ENCODE results near the gene NTM. TPM values are rescaled to one million over a fixed set of nuclear protein-coding genes. Genes with fewer than 3 reads are reported as not detected.

NTM gene
- total RNA-seq, 4 donors from 2014 or later = 0.21 to 3.2 (median 0.84) TPM

- Histone ChIP-seq H3K4me1 (no peaks in the 10 kb centered on the region), H3K9me3 (no peaks in the 10 kb centered on the region), H3K36me3 (no peaks in the 10 kb centered on the region), H3K27me3 (no peaks in the 10 kb centered on the region), H3K27ac (no peak overlapping the region), H3K4me3 (no peak overlapping the region)
- intact Hi-C loops (cut with DNase I) = no loop called here
- 46 to 58% methylated on average over 1 of the region's 1 CpG for WGBS, 2 donors
- DNase-seq = no peak
- TF ChIP-seq CTCF (IDR thresholded peaks at IDR 0.05) (no peak), POLR2A (IDR thresholded peaks at IDR 0.05) (no peak)
These were observed 931.0 kb downstream of the NTM start for GRCh38 chr11:132301465-132301864.

- Histone ChIP-seq H3K27ac (no peak overlapping the region), H3K9me3 (no peaks in the 10 kb centered on the region), H3K36me3 (no peaks in the 10 kb centered on the region), H3K27me3 (no peaks in the 10 kb centered on the region), H3K4me1 (no peaks in the 10 kb centered on the region), H3K4me3 (no peak overlapping the region)
- no peak for DNase-seq
- WGBS, 2 donors = 79 to 83% methylated on average over 3 of the region's 3 CpGs
- TF ChIP-seq CTCF (IDR thresholded peaks at IDR 0.05) (no peak), POLR2A (IDR thresholded peaks at IDR 0.05) (no peak)
- intact Hi-C loops (cut with DNase I) = no loop called here
These were observed 931.5 kb downstream of the NTM start for GRCh38 chr11:132301900-132302299.

DNA sequence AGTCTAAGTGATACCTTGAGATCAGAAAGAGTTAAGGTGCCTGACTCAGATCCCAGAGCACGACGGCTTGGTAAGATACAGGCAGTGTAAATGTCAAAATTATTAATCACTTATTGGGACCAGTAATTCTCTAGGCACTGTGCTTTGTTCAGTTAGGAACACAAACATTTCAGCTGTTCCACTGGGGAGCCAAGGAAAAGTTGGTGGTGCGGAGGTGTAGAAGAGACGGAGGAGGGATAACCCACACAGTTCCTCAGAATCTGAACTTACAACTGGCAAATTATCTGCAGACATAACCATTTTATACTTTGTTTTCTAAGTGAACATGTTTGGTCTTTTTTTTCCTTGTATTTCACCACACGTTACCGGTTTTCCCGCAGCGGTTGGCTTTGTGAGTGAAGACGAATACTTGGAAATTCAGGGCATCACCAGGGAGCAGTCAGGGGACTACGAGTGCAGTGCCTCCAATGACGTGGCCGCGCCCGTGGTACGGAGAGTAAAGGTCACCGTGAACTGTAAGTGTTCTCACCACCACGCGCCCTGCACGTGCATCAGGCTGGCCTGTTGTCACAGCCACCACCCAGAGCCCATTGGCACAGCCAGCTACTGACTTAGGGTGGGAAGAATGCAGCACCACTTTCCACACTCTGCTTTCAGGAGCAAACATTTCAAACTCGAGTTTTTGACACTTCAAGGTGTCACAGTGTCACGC lies 937.0 kb downstream of the NTM start:
- Histone ChIP-seq H3K4me3 (no peak overlapping the region), H3K36me3 (no peaks in the 10 kb centered on the region), H3K9me3 (no peaks in the 10 kb centered on the region), H3K27ac (no peak overlapping the region), H3K4me1 (no peaks in the 10 kb centered on the region), H3K27me3 (no peaks in the 10 kb centered on the region)
- intact Hi-C loops (cut with DNase I) = no loop called here
- no peak for DNase-seq
- TF ChIP-seq POLR2A (IDR thresholded peaks at IDR 0.05) (no peak), CTCF (IDR thresholded peaks at IDR 0.05) (no peak)
- 76 to 81% methylated on average over 20 to 21 of the region's 21 CpGs for WGBS, 2 donors

DNA sequence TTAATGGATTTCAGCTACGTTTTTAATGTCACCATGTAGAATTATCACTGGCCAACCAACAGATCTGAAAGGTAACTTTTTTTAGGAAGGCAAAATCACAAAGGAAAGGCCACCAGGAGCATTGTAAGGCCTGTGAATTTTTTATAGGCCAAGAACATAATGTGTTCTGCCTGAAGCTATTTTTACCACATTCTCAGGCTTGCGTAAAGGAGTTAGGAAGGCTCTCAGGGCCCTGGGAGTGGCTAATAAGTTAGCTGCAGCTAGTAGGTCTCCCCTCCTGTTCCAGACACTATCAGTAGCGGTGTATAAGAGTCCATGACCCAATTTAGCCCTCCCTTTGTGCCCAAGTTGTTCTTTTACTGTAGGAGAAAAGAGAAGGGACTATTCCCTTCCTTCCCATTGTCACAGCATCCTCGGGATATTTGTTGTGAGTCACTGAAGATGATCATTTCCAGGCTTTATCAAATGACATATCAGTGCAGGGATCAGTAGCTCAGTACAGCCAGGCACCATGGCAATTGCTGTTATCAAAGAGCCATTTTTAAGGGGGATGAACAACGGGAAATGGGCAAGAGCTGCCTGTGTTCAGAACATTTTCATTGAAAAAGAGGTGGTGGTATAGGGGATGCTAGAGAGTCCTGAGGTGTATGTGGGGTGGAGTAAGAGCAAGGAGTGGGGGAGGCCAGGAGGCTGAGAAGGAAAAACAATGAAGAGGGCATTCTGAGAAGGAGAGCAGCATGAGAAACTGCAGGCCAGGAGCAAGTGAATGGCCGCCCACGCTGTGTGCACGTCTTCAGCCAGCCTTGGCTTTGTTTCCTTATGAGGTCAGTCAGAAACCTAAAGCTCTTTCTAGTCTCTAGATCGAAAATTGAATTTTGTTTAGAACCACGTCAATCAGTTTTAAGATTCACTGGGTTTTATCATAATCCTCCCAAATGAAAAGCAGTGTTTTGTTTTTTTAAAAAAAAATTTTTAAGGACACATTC lies 940.3 kb downstream of the NTM start:
- H3K4me1 ChIP-seq = no peaks in the 10 kb centered on the region

More for the DNA sequence above, 940.3 kb downstream of the NTM start:
- intact Hi-C loops (cut with DNase I) = no loop called here
- no peak overlapping the region for H3K27ac ChIP-seq
- no peaks in the 10 kb centered on the region for H3K9me3 ChIP-seq
- no peaks in the 10 kb centered on the region for H3K27me3 ChIP-seq
- H3K4me3 ChIP-seq = no peak overlapping the region
- 68 to 69% methylated on average over 9 to 10 of the region's 10 CpGs for WGBS, 2 donors
- TF ChIP-seq POLR2A (IDR thresholded peaks at IDR 0.05) (no peak), CTCF (IDR thresholded peaks at IDR 0.05) (no peak)
- no peak for DNase-seq
- no peaks in the 10 kb centered on the region for H3K36me3 ChIP-seq

Measured in esophagus squamous epithelium (tissue), 5 donors.